ENCODE results near the gene OR2AJ1.

Gene OR2AJ1

GRCh38 chr1:247905181-247905580 lies 19.5 kb upstream of the OR2AJ1 start:
- TF ChIP-seq CTCF (IDR thresholded peaks at IDR 0.05; ENCODE audit: insufficient read depth, low read length, missing control alignments): no peak
- no peak overlapping the region for H3K4me3 ChIP-seq (ENCODE audit: low read depth, low read length)
- POLR2A ChIA-PET: no interaction called here
- CTCF ChIA-PET: no interaction called here
- DNase-seq (ENCODE audit: low read depth, low spot score): no peak

GRCh38 chr1:247905910-247906503 lies 18.7 kb upstream of the OR2AJ1 start:
- TF ChIP-seq CTCF (IDR thresholded peaks at IDR 0.05; ENCODE audit: insufficient read depth, low read length, missing control alignments): no peak
- CTCF ChIA-PET: no interaction called here
- DNase-seq (ENCODE audit: low read depth, low spot score): no peak
- H3K4me3 ChIP-seq (ENCODE audit: low read depth, low read length): no peak overlapping the region
- POLR2A ChIA-PET: no interaction called here

GRCh38 chr1:247906504-247907047 lies 18.1 kb upstream of the OR2AJ1 start:
- POLR2A ChIA-PET: no interaction called here

GRCh38 chr1:247908766-247909165 lies 15.9 kb upstream of the OR2AJ1 start:
- TF ChIP-seq CTCF (IDR thresholded peaks at IDR 0.05; ENCODE audit: insufficient read depth, low read length, missing control alignments): no peak
- DNase-seq (ENCODE audit: low read depth, low spot score): no peak
- CTCF ChIA-PET: no interaction called here
- POLR2A ChIA-PET: no interaction called here
- H3K4me3 ChIP-seq (ENCODE audit: low read depth, low read length): no peak overlapping the region

More at GRCh38 chr1:247906504-247907047, 18.1 kb upstream of the OR2AJ1 start:
- CTCF ChIA-PET: no interaction called here
- H3K4me3 ChIP-seq (ENCODE audit: low read depth, low read length): no peak overlapping the region
- no peak for DNase-seq (ENCODE audit: low read depth, low spot score)
- TF ChIP-seq CTCF (IDR thresholded peaks at IDR 0.05; ENCODE audit: insufficient read depth, low read length, missing control alignments): no peak

GRCh38 chr1:247913786-247914185 lies 10.9 kb upstream of the OR2AJ1 start:
- no peak for TF ChIP-seq CTCF (IDR thresholded peaks at IDR 0.05; ENCODE audit: insufficient read depth, low read length, missing control alignments)
- CTCF ChIA-PET: no interaction called here
- H3K4me3 ChIP-seq (ENCODE audit: low read depth, low read length): no peak overlapping the region
- POLR2A ChIA-PET: no interaction called here
- DNase-seq (ENCODE audit: low read depth, low spot score): no peak

GRCh38 chr1:247914941-247915662 lies 9.6 kb upstream of the OR2AJ1 start:
- CTCF ChIA-PET: no interaction called here

More at GRCh38 chr1:247914941-247915662, 9.6 kb upstream of the OR2AJ1 start:
- no peak for TF ChIP-seq CTCF (IDR thresholded peaks at IDR 0.05; ENCODE audit: insufficient read depth, low read length, missing control alignments)
- no peak for DNase-seq (ENCODE audit: low read depth, low spot score)
- POLR2A ChIA-PET: no interaction called here
- H3K4me3 ChIP-seq (ENCODE audit: low read depth, low read length): no peak overlapping the region
